MM.1S (cell line): ENCODE data around the gene GPR143.

Source experiments
- EZH2 ChIP-seq: fragments of 300-600 bp; sonication (generic); optimal IDR thresholded peaks from 2 replicates; pipeline ENCODE3; 2017; ENCODE audit warnings: low read depth, mild to moderate bottlenecking, antibody characterized with exemption, low read length, mixed read lengths
- EZH2phosphoT487 ChIP-seq: fragments of 300-600 bp; sonication (generic); IDR thresholded peaks from 2 replicates; pipeline ENCODE4 v1.6.1; 2018; ENCODE audit warnings: antibody characterized with exemption, low read length
- TF ChIP-seq, protein P1 (sequence below): fragments of 300-600 bp; sonication (generic); IDR thresholded peaks from 2 replicates; pipeline ENCODE4 v1.5.1; 2016; ENCODE audit warnings: antibody characterized with exemption, low read length, mixed read lengths

DNA sequence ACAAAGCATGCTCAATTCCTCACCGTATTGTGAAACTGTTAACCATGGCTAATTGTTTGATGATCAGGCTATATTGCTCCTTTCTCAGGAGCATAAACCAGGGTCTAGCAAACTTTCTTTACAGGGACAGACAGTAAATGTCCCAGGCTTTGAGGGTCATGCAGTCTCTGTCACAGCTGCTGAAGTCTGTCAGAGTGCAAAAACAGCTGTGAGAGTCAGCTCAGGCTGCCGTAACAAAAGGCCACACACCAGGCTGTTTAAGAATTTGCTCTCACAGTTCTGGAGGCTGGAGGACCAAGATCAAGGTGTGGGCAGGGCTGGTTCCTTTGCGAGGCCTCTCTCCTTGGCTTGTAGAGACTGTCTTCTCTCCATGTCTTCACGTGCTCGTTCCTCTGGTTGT is 75.6 kb downstream of the GPR143 start:
- TF ChIP-seq, protein P1, sequence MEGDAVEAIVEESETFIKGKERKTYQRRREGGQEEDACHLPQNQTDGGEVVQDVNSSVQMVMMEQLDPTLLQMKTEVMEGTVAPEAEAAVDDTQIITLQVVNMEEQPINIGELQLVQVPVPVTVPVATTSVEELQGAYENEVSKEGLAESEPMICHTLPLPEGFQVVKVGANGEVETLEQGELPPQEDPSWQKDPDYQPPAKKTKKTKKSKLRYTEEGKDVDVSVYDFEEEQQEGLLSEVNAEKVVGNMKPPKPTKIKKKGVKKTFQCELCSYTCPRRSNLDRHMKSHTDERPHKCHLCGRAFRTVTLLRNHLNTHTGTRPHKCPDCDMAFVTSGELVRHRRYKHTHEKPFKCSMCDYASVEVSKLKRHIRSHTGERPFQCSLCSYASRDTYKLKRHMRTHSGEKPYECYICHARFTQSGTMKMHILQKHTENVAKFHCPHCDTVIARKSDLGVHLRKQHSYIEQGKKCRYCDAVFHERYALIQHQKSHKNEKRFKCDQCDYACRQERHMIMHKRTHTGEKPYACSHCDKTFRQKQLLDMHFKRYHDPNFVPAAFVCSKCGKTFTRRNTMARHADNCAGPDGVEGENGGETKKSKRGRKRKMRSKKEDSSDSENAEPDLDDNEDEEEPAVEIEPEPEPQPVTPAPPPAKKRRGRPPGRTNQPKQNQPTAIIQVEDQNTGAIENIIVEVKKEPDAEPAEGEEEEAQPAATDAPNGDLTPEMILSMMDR = no peak
- TF ChIP-seq EZH2phosphoT487 = no peak
- TF ChIP-seq EZH2 = no peak
